ENCODE measurements around the gene PILRB.
"Not testable (repeated sequence)": the region's sequence is repeated elsewhere in the genome, so short reads cannot be mapped to it uniquely, and the experiment has no call there.

PILRB gene

DNA sequence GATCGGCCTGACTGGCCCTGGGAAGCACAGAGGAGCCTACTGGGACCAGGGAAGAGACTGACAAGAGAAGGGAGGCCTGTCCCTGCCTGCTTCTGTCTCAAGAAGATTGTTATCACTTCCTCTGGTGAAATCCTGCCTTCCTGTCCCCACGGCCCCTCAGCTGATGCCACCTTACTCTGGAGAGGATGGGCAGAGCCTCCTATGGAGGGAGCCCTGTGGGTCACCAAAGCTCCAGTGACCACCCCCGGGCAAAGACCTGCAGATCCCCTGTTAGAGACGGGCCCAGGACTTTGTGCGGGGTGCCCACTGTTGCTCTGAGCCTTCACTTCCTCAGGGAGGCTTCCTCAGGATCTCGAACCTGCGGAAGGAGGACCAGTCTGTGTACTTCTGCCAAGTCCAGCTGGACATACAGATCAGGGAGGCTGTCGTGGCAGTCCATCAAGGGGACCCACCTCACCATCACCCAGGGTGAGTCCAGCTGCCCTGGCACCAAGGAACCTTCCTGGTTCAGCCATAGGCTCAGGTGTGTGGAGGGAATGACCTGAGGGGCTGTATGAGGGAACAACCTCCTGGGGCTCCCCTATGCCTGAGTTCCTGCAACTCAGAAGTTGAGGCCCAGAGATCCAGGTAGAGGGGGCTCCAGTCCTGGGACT lies 1.4 kb upstream of the PILRB start:
- DNase-seq = no peak

DNA sequence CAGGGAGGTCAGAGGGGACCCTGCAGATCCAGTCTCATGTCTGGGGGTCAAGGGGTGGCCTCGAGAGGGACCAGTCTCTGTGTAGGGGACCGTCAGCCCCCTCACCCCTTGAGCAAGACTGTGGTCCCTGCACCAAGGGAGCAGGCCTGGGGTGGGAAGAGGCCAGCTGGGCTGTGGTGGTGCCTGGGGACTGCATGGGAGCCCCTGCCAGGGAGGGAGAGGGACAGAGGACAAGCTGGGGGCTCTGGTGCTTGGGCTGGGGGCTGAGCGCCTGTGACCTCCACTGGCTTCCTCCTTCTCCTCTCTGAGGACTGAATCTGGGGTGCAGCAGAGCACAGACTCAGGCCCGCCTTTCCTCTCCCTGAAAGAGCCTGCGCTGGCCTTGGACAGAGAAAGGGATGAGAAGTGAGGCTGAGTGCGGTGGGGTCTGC lies 771 bp upstream of the PILRB start:
- no peak for DNase-seq

DNA sequence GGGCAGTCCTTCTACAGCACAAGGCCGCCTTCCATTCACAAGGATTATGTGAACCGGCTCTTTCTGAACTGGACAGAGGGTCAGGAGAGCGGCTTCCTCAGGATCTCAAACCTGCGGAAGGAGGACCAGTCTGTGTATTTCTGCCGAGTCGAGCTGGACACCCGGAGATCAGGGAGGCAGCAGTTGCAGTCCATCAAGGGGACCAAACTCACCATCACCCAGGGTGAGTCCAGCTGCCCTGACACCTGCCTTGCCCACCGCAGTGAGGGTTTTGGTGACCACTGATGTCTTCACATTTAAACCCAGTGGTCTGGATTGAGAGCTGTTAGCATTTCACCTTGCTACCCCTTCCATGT lies 918 bp downstream of the PILRB start:
- DNase-seq = no peak

GRCh38 chr7:100360135-100360854 lies 2.4 kb downstream of the PILRB start:
- peak; percentile 47 to 78 (median 75) for DNase-seq

DNA sequence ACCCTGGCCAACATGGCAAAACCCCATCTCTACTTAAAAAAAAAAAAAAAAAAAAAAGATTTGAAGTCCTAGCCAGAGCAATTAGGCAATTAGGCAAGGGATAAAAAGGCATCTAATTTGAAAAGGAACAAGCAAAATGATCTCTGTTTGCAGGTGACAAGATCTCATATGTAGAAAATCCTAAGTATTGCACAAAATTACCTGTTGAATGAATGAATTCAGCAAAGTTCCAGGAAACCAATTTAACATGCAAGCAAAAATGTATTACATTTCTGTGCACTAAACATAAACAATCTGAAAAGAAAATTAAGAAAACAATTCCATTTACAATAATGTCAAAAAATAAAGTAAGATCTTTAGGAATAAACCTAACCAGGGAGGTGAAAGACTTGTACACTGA lies 5.2 kb downstream of the PILRB start:
- no peak for DNase-seq

DNA sequence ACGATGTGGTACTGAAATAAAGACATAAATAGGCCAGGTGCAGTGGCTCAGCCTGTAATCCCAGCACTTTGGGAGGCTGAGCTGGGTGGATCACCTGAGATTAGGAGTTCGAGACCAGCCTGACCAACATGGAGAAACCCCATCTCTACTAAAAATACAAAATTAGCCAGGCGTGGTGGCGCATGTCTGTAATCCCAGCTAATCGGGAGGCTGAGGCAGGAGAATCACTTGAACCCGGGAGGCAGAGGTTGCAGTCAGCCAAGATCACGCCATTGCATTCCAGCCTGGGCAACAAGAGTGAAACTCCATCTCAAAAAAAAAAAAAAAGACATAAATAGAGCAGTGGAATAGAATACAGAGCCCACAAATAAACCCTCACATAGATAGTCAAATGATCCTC lies 5.9 kb downstream of the PILRB start:
- DNase-seq = not testable (repeated sequence)

- DNase-seq = no peak
These were observed 6.6 kb downstream of the PILRB start for GRCh38 chr7:100364480-100364879.

GRCh38 chr7:100365998-100366367 lies 8.1 kb downstream of the PILRB start:
- DNase-seq = not testable (repeated sequence)

GRCh38 chr7:100366411-100367250 lies 8.7 kb downstream of the PILRB start:
- no peak for DNase-seq

DNA sequence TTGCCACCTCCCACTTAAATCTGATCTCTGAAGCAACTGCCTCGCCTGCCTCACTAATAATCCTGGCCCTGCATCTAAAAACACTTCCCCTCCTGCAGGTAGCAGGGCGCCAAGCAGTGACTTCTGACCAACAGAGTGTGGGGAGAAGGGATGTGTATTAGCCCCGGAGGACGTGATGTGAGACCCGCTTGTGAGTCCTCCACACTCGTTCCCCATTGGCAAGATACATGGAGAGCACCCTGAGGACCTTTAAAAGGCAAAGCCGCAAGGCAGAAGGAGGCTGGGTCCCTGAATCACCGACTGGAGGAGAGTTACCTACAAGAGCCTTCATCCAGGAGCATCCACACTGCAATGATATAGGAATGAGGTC lies 9.3 kb downstream of the PILRB start:
- no peak for DNase-seq

GRCh38 chr7:100367676-100368613 lies 10.0 kb downstream of the PILRB start:
- peak; percentile 56 to 79 (median 72) for DNase-seq

GRCh38 chr7:100369105-100369504 lies 11.2 kb downstream of the PILRB start:
- peak; percentile 95 to 98 (median 96) for DNase-seq

DNA sequence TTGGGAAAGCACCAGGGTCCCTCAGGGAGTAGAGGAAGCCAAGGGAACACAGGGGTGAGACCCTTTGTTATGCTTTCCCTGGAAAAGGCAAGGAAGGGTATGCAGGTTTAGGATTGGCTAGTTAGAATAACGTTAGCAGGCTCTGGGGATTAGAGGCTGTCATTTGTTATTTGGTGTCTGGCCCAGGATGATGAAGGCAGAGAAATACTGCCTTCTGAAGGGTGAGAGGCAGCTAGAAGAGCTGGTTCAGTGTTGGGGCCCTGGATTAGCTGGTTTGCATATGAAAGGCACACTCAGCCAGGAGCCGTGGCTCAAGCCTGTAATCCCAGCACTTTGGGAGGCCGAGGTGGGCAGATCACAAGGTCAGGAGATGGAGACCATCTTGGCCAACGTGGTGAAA lies 12.4 kb downstream of the PILRB start:
- DNase-seq = no peak

- no peak for DNase-seq
These were observed 12.8 kb downstream of the PILRB start for GRCh38 chr7:100370746-100371145.

- DNase-seq = no peak
These were observed 13.7 kb downstream of the PILRB start for GRCh38 chr7:100371561-100372171.

DNA sequence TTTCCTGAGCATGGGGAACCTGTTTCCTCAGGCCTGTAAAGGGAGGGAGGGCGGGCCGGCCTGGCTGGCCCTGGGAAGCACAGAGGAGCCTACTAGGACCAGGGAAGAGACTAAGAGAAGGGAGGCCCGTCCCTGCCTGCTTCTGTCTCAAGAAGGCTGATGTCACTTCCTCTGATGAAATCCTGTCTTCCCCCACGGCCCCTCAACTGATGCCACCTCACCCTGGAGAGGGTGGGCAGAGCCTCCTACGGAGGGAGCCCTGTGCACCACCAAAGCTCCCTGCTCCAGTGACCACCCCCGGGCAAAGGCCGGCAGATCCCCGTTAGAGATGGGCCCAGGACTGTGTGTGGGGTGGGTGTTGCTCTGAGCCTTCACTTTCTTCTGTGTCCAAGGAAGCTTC lies 14.3 kb downstream of the PILRB start:
- DNase-seq = peak; percentile 86 to 94 (median 93)

- DNase-seq = peak in 3 of 4 experiments; percentile 25 to 55 (median 38)
These were observed 14.8 kb downstream of the PILRB start for GRCh38 chr7:100372694-100373093.

- peak; percentile 78 to 88 (median 86) for DNase-seq
These were observed 15.4 kb downstream of the PILRB start, which contains the start of gene PILRA for GRCh38 chr7:100373261-100373831. TSS of gene PILRA (plus strand) at chr7:100373487. CDS start at chr7:100373657, 170 bp downstream.

DNA sequence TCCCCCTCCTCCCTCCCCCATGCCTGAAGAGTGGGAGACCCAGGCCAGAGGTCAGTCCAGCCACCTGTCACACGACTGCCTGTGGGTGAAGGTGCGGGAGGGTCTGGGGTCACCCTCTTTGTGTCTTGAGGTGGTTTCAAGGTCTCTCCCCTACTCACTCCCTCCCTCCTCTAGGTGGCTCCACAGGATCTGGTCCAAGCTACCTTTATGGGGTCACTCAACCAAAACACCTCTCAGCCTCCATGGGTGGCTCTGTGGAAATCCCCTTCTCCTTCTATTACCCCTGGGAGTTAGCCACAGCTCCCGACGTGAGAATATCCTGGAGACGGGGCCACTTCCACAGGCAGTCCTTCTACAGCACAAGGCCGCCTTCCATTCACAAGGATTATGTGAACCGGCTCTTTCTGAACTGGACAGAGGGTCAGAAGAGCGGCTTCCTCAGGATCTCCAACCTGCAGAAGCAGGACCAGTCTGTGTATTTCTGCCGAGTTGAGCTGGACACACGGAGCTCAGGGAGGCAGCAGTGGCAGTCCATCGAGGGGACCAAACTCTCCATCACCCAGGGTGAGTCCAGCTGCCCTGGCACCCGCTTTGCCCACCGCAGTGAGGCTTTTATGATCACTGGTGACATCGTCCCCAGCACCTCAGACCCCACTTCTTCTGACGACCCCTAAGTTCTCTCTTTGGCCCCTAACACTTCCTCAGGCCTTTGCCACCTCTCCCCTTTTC lies 16.1 kb downstream of the PILRB start:
- DNase-seq = peak in 1 of 4 experiments; percentile 42

DNA sequence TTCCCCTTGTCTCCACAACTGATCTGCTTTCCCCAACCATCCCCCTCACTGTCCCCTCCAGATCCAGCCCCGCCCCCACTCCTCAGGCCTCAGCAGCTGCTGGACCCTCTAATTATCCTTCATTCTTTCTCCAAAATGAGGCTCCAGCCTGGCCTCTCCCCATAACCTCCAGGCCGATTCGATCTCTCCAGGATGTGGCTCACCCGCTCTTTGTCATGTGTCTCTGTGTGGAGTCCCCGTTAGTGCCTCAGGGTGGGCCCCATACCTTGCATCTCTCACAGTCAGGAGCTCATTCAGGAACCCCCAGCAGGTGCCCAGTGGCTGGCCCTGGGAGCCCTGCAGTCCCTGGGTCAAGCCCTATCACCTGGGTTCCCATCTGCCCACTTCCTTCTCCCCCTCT lies 16.7 kb downstream of the PILRB start:
- DNase-seq = no peak

- DNase-seq = peak in 1 of 4 experiments; percentile 52
These were observed 18.1 kb downstream of the PILRB start for GRCh38 chr7:100376066-100376465.

Data from suppressor macrophage (primary cell).